Lower lobe of right lung (tissue), 2 donors: ENCODE measurements around the gene TMEM17. TPM values are rescaled to one million over a fixed set of nuclear protein-coding genes. Genes with fewer than 3 reads are reported as not detected.
A peak's percentile ranks its signal among the peaks of the same experiment; 100 is the strongest.

Experiments
- ATAC-seq, 2 donors: fragments of 200-7000 bp; cut with Tn5 transposase; one replicate each; pipeline ENCODE4 v1.9.1; 2020 to 2022; ENCODE audit warnings: mild to moderate bottlenecking in 2 of 2, moderate library complexity in 2 of 2
- DNase-seq: peaks from one replicate; pipeline ENCODE4 v3.0.0-alpha.2; 2020
- H3K27ac ChIP-seq: fragments of 200-600 bp; one replicate; pipeline ENCODE4 v1.8.0; 2022
- H3K27me3 ChIP-seq: fragments of 200-600 bp; one replicate; pipeline ENCODE4 v1.8.0; 2022; ENCODE audit warnings: low read depth
- H3K36me3 ChIP-seq: fragments of 200-600 bp; one replicate; pipeline ENCODE4 v1.8.0; 2022; ENCODE audit warnings: mild to moderate bottlenecking
- H3K4me1 ChIP-seq: fragments of 200-600 bp; one replicate; pipeline ENCODE4 v1.8.0; 2022
- H3K4me3 ChIP-seq: fragments of 200-600 bp; one replicate; pipeline ENCODE4 v1.8.0; 2022; ENCODE audit warnings: mild to moderate bottlenecking
- H3K9me3 ChIP-seq: fragments of 200-600 bp; one replicate; pipeline ENCODE4 v1.8.0; 2022
- intact Hi-C: fragments of 100-400 bp; cut with DNase I; formaldehyde crosslinking; loops from one replicate; pipeline ENCODE4 v1.11.0; 2022
- total RNA-seq: library from RNA; stranded (reverse); fragmentation: NEBNext Ultra II Directional; extraction: Animal tissue kit (Norgen Biotek cat#: 25700); gene quantifications from one replicate; pipeline ENCODE4 v1.2.1, GENCODE V29; 2021
- TF ChIP-seq, protein P1 (sequence below): fragments of 200-600 bp; IDR thresholded peaks from one replicate; pipeline ENCODE4 v1.8.0; 2022; ENCODE audit warnings: antibody characterized with exemption, mild to moderate bottlenecking
- donor health status: DM: no; HTN: yes; CAD: no; lungs with severe emphysema.

Gene TMEM17
- total RNA-seq, 1 donor from 2014 or later: 1.8 TPM

DNA sequence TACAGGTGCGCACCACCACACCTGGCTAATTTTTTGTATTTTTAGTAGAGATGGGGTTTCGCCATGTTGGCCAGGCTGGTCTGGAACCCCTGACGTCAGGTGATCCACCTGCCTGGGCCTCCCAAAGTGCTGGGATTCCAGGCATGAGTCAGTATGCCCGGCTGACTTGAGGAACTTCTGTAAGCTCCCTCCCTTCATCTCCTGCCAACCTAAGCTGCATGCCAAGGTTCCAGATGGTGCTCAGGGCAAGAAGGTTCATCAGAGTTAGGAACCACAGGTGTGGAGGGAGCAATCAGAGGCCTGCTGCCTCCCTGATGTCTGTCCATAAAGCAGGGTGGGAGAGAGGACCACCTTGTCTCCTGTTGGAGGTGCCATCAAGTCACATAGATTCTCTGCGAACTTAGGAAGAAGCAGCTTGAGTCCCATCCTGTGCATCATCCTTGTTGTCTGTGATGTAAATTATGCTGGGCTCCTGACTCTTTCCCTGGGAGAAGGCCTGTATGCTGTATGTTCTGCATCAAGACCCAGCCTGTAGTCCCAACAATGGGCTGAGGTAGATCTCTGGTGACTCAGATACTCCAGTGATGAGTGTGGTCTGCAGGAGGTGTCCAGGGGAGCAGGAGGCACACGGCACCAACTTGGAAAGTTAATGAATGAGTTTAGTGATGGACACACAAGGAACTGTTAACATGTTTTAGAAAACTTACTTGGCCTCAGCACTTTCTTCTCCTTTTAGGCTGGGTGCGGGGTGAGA lies 53.1 kb downstream of the TMEM17 start:
- ATAC-seq (no peak), DNase-seq (no peak)
- TF ChIP-seq, protein P1, sequence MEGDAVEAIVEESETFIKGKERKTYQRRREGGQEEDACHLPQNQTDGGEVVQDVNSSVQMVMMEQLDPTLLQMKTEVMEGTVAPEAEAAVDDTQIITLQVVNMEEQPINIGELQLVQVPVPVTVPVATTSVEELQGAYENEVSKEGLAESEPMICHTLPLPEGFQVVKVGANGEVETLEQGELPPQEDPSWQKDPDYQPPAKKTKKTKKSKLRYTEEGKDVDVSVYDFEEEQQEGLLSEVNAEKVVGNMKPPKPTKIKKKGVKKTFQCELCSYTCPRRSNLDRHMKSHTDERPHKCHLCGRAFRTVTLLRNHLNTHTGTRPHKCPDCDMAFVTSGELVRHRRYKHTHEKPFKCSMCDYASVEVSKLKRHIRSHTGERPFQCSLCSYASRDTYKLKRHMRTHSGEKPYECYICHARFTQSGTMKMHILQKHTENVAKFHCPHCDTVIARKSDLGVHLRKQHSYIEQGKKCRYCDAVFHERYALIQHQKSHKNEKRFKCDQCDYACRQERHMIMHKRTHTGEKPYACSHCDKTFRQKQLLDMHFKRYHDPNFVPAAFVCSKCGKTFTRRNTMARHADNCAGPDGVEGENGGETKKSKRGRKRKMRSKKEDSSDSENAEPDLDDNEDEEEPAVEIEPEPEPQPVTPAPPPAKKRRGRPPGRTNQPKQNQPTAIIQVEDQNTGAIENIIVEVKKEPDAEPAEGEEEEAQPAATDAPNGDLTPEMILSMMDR: no peak
- intact Hi-C loops: no loop called here
- no peaks in the 10 kb centered on the region for H3K4me1 ChIP-seq
- no peaks in the 10 kb centered on the region for H3K27me3 ChIP-seq
- H3K36me3 ChIP-seq: no peaks in the 10 kb centered on the region
- H3K27ac ChIP-seq: no peak overlapping the region
- H3K9me3 ChIP-seq: no peaks in the 10 kb centered on the region
- no peak overlapping the region for H3K4me3 ChIP-seq

DNA sequence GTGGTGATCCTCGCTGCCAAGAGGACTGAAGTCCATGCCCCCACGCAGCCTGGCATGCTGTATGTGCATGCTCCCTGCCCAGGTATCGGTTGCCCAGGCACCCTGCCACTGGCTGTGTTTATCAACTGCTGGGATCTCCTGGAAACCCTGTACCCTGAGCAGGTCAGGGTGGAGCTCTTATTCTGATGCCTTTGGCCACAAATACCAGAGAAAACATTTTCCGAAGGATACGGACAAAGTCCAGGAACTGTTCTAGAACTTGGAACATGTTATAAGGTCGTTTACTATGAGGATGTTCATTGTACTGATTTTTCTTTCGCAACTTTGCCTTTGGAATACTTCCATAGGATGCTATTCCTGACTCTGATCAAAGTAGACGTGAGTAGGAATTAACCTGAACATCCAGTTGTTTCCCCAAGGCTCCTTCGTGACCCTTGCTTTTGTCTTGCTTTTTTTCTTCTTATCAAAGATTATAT lies 55.2 kb downstream of the TMEM17 start:
- H3K27me3 ChIP-seq: no peaks in the 10 kb centered on the region
- H3K36me3 ChIP-seq: no peaks in the 10 kb centered on the region
- TF ChIP-seq, protein P1: no peak
- H3K27ac ChIP-seq: no peak overlapping the region
- H3K4me1 ChIP-seq: no peaks in the 10 kb centered on the region
- H3K9me3 ChIP-seq: no peaks in the 10 kb centered on the region
- peak in 1 of 2 donors; percentile 26 for ATAC-seq
- intact Hi-C loops: no loop called here
- no peak overlapping the region for H3K4me3 ChIP-seq
- no peak for DNase-seq

Other genes starting within 250 kb of the TMEM17 start
- 45.8 TPM for gene EHBP1, start 199.5 kb upstream of the TMEM17 start, total RNA-seq